Activated CD4-positive, alpha-beta T cell treated with anti-CD3 and anti-CD28 coated beads, Interleukin-2, amount 50 U/mL, for 48 hours (primary cell): ENCODE data around the gene TCHH.
"Not testable (repeated sequence)": the region's sequence is repeated elsewhere in the genome, so short reads cannot be mapped to it uniquely, and the experiment has no call there.

ENCODE experiments used
- DNase-seq, 2 experiments: peaks; one replicate each; pipeline ENCODE4 v3.0.0-alpha.2; 2020

The TCHH gene, protein sequence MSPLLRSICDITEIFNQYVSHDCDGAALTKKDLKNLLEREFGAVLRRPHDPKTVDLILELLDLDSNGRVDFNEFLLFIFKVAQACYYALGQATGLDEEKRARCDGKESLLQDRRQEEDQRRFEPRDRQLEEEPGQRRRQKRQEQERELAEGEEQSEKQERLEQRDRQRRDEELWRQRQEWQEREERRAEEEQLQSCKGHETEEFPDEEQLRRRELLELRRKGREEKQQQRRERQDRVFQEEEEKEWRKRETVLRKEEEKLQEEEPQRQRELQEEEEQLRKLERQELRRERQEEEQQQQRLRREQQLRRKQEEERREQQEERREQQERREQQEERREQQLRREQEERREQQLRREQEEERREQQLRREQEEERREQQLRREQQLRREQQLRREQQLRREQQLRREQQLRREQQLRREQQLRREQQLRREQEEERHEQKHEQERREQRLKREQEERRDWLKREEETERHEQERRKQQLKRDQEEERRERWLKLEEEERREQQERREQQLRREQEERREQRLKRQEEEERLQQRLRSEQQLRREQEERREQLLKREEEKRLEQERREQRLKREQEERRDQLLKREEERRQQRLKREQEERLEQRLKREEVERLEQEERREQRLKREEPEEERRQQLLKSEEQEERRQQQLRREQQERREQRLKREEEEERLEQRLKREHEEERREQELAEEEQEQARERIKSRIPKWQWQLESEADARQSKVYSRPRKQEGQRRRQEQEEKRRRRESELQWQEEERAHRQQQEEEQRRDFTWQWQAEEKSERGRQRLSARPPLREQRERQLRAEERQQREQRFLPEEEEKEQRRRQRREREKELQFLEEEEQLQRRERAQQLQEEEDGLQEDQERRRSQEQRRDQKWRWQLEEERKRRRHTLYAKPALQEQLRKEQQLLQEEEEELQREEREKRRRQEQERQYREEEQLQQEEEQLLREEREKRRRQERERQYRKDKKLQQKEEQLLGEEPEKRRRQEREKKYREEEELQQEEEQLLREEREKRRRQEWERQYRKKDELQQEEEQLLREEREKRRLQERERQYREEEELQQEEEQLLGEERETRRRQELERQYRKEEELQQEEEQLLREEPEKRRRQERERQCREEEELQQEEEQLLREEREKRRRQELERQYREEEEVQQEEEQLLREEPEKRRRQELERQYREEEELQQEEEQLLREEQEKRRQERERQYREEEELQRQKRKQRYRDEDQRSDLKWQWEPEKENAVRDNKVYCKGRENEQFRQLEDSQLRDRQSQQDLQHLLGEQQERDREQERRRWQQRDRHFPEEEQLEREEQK (N-terminal part only)

DNA sequence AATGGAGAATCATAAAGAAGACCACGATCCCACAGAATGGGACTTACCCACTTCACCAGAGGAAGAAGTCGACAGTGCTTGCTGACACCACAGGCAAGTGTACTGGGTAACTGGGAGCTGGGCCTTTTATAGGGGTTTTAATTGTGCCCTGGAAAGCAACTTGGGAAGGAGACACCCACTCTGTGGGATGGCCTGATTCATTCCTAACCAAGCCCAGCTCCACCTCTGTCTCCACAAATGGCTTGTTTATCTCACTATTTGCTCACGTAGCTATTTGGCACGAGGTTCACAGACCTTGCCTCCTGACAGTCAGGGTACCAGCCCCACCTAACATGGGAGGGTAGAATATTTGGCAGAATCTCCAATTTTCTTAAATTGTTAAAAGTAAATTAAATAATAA is at the start of gene TCHH:
Gene TCHH (minus strand): TSS at position 101 of the 400 bp plus-strand sequence. CDS start 1,364 bp downstream, outside the sequence.
- DNase-seq = no peak

DNA sequence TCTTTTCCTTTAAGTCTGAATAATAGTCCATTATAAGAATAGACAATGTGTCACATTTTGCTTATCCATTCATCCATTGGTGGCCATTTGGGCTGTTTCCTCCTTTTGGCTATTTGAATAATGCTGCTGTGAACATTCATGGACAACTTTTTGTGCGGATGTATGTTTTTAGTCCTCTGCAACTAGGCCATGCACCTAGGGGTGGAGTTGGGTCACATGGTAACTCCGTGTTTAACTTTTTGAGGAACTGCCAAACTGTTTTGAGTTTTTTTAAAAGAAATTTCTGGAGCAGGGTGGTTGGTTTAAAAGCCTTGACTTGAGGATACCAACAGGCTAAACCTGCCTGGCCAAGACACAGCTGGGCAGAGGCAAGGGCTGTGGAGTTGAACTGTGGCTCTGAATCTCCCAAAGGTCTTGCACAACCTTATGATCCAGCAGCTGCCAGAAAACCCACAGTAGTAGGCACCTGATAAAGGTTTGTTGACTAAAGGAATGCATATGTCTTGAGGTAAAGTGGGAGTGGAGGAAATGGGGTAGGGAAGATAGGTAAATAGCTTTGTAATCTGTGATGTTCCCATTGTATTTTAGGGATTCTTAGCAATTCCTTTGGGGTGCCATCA is 49.4 kb upstream of the TCHH start:
- DNase-seq = no peak

DNA sequence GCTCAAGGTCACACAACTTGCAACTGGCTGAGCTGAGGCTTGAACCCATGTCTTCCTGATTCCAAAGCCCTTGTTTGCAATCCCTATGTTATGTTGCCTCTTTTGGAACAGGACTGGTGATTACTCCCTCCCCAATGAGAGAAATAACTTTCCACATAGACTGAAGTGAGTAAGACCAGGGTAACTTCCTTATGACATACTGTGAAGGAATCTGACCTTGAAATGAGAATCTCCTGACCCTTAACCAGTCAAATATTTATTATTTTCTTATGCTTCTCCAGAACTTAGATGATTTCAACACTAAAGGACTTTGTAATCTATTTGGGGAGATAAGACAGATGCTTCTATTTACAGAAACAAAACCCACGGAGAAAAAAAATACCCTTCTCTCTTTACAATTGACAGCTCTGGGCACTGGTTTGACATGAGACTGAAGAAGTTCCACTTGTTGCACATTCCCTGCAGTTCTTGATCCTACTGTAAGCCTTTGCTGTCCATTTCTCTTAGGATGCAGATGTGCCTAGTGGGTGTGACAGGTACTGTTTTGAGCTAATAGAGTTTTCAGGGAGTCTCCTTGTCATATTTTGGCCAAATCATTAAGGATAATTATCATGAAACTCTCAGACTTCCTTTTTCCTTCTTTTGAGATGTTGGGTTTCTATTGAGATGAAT is 47.7 kb upstream of the TCHH start:
- DNase-seq = no peak

DNA sequence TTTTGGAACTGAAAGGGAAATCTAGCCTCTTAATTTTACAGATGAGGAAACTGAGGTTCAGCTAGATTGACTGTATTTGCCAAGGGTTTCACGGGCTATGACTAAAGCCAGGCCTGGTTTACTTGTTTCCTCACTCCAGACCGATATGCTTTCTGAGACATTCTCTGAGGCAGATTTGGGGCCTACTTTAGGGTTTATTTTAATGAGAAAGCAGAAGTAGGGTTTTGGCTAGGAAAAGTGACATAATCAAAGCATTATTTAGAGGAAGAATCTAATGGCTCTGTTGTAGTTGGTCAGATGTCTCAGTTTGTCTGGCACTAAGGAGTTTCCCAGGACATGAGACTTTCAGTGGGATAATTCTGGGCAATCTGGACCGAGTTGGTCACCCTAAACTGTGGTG is 45.3 kb upstream of the TCHH start:
- DNase-seq = no peak

DNA sequence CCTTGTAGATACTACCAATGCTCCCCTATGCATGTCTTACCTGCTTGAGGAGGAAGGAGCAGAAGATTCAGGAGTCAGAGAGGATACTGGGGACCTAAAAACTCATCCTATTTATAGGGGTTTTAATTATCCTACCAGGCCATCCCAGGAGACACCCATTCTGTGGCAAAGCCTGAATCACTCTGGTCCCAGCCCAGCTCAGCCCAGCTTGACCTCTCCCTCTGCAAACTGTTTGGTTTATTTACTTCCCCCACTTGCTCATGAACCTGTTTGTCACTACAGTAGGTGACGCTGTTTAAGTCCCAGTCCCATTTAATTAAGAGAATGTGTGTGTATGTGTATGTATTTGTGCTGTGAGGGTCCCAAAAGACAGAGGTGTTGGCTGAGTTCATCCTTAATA is 43.9 kb upstream of the TCHH start, which contains the start of gene RPTN:
Gene RPTN (minus strand): TSS at position 85 of the 400 bp plus-strand sequence. CDS start 1,339 bp downstream, outside the sequence.
- no peak for DNase-seq

DNA sequence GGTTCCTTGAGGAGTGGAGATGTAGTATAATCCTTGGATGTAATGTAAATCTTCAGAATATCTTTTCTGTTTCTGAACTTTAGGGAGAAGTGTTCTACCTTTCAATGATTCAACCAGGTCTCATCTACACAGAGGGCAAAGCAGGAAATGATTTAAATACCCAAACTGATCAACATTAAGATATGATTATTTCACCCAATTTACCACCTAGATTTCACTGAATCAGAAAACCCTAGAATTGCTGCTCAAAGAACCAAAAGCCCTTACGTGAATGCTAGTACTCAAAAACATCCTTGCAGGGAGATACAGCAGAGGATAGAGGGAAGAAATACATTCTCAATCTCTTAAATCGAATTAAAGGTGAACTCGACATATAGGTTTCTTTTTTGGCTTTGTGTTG is 38.8 kb upstream of the TCHH start:
- no peak for DNase-seq

DNA sequence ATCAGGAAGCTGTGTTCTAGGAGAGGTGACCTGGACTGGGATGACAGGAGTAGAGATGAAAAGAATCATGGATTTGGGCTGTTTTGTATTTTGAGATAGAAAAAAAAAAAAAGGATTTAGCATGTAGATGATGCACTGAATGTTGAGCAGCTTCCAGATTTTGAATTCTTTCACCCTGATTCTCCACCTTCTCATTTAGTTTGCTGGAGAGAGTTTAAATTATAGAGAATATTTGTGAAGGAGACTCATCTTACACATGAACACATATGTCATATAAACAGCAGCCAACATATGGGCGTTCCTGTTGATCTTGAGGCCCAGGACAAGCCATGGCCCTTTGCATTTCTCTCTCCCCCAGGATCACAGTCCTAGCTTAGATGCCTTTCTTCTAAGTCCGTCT is 36.4 kb upstream of the TCHH start:
- DNase-seq = no peak

DNA sequence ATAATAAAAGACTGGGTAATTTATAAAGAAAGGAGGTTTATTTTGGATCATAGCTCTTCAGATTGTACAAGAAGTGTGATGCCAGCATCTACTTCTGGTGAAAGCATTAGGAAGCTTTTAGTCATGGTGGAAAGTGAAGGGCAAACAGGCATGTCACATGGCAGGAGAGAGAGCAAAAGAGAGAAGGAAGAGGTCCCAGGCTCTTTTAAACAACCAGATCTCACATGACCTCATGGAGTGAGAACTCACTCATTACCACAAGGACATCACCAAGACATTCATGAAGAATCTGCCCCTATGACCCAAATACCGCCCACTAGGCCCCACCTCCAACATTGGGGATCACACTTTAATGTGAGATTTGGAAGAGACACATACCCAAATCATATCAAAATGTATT is 33.7 kb upstream of the TCHH start:
- DNase-seq = no peak

DNA sequence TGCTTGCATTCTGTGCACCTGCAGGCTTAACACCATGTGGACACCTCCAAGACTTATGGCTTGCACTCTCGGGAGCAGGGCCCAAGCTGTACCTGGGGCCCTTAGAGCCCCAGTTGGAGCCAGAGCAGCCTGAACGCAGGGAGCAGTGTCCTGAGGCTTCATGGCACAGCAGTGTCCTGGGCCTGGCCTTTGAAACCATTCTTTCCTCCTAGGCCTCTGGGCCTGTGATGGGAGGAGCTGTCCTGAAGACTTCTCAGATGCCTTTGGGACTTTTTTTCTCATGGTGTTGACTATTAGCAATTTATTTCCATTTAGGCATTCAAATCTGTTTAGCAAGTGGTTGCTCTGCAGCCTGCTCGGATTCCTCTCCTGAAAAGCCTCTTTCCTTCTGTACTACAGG is 32.8 kb upstream of the TCHH start:
- DNase-seq = no peak

DNA sequence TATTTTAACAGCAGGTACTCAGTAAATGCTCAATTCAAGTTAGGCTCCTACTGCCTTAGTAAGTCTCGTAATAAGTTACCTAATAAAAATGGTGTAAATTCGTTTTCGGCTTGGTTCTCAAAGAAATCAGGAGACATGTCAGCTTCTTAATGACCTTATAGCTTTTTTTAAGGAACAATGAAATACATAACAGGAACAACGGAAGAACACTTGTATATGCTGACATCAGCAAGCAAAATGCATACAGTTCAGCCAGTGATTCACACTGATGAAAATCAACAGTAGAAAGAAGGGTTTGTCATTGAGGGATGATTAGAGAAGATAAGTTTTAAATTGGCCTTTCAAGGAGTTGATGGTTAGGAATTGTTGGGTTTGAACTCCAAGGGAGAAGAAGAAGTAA is 30.5 kb upstream of the TCHH start:
- DNase-seq = no peak

DNA sequence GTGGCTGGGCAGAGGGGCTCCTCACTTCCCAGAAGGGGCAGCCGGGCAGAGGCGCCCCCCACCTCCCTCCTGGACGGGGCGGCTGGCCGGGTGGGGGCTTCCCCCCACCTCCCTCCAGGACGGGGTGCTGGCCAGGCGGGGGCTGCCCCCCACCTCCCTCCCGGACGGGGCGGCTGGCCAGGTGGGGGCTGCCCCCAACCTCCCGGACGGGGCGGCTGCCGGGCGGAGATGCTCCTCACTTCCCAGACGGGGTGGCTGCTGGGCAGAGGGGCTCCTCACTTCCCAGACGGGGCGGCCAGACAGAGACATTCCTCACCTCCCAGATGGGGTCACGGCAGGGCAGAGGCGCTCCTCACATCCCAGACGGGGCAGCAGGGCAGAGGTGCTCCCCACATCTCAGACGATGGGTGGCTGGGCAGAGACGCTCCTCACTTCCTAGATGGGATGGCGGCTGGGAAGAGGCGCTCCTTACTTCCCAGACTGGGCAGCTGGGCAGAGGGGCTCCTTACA is 29.5 kb upstream of the TCHH start:
- not testable (repeated sequence) for DNase-seq

DNA sequence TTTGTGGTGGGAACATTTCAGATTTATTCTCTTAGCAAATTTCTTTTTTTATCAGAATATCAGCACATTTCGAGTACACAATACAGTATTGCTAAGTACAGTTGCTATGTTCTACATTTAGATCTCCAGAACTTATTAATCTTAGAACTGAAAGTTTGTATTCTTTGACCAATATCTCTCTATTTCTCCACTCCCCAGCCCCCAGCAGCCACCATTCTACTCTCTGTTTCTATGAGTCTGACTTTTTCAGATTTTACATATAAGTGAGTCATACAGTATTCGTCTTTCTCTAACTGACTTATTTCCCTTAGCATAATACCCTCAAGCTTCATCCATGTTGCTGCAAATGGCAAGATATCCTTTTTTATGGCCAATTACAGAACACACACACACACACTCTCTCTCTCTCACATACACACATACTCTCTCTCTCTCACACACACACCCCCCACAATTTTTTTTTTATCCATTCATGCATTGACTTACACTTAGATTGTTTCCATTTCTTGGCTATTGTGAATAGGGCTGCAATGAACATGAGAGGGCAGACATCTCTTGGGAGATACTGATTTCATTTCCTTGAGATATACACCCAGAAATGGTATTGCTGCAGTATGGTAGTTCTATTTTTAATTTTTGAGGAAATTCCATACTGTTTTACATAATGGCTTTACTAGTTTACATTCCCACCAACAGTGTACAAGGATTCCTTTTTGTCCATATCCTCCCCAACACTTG is 28.1 kb upstream of the TCHH start:
- DNase-seq = peak; percentile 45 to 59

DNA sequence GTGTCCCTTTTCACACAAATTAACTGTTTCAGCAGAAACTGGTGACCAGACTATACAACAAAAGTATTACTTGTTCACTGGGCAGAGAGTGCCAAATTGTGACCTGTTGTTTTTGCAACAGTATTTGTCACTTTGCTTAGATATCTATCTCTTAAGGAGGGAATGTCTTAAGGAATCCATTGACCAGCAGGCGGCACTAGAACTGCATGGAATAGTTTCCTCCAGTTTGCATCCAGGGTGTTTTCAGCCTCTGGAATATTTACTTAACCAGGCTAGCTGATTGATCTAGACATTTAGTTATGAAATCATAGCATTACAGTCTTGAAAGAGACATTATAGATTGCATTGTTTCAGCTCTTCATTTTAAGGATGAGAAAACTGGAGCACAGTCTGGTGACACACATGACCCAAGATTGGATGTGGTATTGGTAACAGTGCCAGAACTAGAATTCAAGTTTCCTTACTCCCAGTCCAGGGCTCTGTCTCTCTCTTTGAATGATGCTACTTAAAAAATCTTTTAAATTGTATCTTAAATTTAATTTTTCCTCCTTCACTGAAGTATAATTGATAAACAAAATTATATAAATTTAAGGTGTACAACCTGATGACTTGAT is 26.8 kb upstream of the TCHH start:
- peak; percentile 31 to 42 for DNase-seq

DNA sequence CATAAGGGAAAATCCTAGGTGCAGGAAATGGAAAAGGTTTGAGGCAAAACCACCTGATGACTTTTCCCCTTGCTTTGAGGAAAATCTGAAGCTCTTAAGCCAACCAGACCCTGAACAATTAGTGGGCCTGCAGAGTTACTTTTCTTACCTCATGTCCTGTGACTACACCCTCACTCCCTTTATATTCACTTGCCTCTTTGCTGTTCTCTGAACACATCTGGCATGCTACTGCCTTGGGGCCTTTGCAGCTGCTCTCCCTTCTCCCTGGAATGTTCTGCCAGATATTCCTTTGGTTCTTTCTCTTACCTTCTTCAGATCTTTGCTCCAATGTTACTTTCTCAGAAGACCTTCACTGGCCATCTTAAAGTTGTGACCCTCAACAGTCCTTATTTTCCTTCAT is 22.0 kb upstream of the TCHH start:
- DNase-seq = no peak

DNA sequence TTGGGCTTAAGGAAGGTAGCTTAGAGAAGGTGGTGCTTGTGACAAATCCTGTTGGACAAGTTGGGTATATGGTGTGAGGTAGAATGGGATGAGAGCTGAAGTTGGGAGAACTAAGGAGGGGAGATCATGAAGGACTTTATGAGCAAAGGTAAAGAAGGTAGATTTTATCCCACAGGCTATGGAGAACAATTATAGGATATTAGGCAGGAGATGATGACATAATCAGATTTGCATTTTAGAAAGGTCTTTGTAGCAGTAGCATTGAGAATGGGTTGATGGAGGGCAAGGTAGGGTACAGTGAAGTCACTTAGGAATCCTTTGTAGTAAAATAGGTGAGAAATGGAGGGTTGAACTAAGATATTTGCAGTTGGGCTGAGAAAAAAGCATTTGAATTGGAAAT is 14.9 kb upstream of the TCHH start:
- no peak for DNase-seq

DNA sequence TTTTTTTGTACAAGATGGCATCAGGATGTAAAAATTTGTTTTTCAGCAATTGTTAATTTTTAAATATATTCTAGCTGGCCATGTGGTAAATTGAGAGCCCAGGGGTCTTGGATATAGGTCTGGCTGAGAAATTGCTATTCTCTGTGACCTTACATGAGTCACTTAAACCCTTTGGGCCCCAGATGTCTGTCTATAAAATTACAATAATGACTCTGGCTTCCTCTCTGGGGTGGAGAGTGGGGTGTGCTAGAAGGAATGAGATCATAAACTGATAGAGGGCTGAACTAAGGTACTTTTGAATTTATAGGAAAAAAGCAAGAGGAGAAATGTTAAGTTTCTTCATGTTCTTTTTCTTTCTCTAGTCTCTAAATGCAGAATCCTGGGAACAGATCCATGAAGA is 12.4 kb upstream of the TCHH start:
- no peak for DNase-seq

DNA sequence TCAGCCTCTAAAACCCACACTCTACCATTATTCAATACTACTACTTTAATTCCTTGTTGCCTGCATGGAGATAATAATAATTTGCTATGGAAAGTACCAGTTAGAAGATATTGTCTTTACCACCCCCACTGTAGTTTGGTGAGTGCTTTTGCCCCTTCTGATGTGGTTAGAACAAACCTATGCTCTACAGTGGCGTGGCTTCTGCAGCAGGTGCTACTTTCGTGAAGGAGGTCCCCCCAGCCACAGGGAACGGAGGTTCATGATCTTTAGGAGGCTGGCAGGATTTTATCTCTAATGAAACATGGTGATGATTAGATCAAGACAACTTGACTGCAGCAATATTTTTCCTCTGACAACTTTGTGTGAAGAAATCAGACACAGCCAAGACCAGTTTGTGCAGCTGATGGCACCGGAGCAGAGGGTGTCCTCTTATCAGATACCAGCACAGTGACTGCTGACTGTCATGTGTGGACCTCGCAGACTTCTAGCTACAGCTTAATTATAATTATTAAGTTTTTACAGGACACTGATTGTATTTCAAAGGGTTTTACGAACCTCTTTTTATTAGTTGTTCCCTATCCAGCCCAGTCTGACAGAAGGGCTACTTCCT is 10.7 kb upstream of the TCHH start:
- no peak for DNase-seq

DNA sequence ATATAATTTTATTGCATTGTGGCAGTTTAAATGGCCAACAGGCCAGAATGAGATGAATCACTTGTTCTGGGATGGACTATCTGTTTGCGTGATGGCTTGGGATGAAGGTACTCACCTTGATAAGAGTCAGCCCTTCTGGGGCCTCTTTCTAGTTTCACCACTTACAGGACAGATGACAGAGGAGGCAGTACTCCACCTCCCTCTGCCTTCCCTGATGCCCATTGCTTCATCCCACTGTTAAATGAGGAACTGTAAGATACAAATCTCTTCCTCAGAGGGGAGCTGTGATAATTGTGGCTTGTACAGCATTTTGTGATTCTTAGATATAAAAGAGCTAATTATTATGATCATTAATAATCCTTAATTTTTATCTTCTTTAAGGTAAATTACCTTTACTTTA is 3.7 kb upstream of the TCHH start:
- DNase-seq = no peak

DNA sequence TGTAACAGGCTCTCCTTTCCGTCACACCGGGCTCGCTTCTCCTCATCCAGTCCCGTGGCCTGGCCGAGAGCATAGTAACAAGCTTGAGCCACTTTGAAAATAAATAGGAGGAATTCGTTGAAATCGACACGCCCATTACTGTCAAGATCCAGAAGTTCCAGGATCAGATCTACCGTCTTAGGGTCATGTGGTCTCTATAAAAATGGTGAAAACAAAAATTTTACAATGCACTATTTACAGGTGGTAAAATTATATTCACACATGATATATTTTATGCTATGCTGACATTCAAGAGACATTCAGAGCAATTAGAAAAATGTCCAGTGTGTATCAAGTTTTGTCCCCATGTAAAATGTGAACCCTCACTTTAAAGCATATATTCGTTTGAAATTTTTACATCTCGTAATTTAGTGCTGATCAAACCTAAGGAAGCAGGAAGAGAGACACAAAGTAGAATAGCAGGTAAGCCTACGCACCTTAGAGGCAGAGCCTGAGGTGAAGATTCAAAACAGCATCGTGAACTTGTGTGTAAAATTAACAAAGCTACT is 2.3 kb downstream of the TCHH start:
- no peak for DNase-seq
